Activated CD8-positive, alpha-beta memory T cell treated with anti-CD3 and anti-CD28 coated beads, Interleukin-2, amount 50 U/mL, for 1 hour (primary cell): ENCODE results near the gene SPAG16.

Source experiments
- DNase-seq: peaks from one replicate; pipeline ENCODE4 v3.0.0-alpha.2; 2020; ENCODE audit errors: extremely low read depth

The SPAG16 gene

DNA sequence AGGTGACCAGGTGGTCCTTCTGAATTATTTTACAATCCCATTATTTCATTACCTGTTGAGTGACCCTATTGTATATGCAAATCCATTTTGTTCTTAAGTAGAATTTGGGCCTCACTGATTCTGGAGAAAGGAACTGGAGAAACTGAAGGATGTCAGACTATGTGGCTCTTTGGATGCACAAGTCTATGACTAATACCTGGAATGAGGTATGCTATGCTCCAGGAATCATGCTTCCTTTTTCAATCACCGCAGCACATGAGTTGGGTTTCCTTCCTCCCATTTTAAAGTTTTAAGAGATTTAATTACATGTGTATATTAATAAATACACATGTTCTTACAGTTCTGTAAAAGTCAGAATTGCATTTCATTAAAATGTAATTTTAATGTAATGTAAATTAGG is 872.7 kb downstream of the SPAG16 start:
- DNase-seq: no peak

DNA sequence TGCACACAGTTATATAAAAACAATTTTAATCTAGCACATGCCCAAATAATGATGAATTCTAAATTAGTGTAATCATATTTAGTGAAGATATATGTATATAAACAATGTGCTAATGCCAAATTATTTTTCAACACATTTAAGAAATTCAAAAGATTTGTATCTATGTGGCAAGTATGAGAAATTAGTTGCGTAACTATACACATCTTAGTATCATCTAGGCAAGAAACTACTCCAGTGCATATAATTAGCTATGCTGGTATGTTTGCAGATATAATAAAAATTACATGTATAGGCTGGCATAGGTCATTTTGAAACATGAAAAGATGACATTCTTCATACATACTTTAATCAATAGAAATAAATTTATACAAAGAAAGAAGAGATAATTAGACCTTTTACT is 874.6 kb downstream of the SPAG16 start:
- DNase-seq: no peak

DNA sequence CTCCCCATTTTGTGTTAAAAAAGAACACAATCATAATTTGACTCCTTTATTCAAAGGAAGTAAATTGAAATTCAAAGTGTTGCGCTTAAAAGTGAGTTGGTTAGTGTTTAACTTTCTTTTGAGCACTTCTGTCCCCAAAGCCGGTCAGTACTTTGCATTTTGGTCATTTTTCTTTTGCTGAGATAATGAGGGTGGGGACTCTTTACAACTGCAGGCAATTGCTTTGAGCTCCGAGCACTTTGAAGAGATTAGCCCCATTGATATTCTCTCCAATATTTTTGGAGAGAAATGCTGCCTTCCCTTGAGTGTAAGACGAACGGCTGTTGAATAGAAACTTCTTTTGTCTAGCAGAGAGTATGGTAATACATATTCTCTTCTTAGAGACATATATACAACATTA is 885.0 kb downstream of the SPAG16 start:
- no peak for DNase-seq

- DNase-seq: no peak
Observed at GRCh38 chr2:214169736-214170135, 885.5 kb downstream of the SPAG16 start.

DNA sequence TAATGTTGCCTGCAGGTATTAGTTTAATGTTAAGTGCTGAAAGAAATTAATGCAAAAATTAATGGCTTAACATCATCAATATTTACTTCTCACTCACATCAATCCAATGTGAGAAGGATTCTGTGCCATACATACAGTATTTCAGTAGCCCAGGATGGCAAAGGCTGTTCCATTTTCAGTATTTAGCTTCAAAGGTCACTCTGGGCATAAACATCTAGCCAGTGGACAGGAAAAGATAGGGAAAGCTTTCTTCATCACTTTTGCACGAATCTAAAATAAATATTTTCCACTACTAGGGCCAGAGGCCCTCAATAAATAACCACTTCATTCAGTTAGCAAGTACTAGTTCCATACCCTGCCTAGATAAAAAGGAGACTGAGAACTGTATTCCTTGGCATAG is 890.3 kb downstream of the SPAG16 start:
- DNase-seq: no peak

GRCh38 chr2:214180071-214180470 is 895.8 kb downstream of the SPAG16 start:
- DNase-seq: no peak

- no peak for DNase-seq
Observed at GRCh38 chr2:214180686-214181085, 896.4 kb downstream of the SPAG16 start.

- no peak for DNase-seq
Observed at GRCh38 chr2:214184461-214184860, 900.2 kb downstream of the SPAG16 start.

GRCh38 chr2:214185546-214185945 is 901.3 kb downstream of the SPAG16 start:
- DNase-seq: no peak

GRCh38 chr2:214192711-214193110 is 908.4 kb downstream of the SPAG16 start:
- DNase-seq: no peak

GRCh38 chr2:214193943-214194342 is 909.7 kb downstream of the SPAG16 start:
- no peak for DNase-seq

GRCh38 chr2:214196260-214196659 is 912.0 kb downstream of the SPAG16 start:
- DNase-seq: no peak

GRCh38 chr2:214201892-214202291 is 917.6 kb downstream of the SPAG16 start:
- no peak for DNase-seq

DNA sequence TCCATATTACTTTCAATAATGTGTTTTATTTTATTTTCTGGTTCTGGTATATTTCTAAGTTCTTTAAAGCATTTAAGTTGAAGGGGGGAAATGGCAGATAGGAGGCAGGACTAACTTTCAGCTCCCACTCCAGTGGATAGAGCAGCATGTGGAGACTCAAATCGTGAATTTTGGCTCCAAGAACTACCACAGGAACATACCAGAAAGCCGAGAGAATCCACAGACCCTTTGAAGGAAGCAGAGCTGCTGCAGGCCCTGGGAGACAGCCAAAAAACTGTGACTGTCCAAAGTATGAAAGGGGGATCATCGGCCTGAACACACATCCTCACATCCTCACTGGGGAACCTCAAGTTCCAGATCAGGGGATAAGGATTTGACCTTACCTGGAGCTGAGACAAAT is 919.0 kb downstream of the SPAG16 start:
- DNase-seq: no peak

DNA sequence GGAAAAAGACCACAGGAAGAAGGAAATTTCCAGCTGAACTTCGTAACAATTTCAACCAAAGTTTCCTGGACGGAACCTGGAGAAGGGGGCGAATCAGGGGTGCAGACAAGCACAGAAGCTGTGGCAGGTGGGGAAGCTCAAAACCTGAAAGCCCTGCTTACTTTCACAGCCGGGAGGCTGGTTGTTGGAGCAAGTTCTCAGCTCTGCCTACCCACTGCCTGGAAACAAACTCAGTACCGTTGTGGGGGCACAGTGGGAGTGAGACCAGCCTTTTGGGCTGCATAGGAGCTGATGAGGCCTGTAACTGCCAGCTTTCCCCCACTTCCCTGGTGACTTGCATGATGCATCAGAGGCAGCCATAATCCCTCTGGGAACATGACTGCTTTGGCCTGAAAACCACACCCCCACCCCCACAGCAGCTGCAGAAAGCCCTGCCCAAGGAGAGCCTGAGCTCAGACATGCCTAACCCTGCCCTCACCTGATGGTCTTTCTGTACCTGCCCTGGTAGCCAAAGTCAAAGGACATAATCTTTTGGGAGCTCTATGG is 919.6 kb downstream of the SPAG16 start:
- DNase-seq: no peak

DNA sequence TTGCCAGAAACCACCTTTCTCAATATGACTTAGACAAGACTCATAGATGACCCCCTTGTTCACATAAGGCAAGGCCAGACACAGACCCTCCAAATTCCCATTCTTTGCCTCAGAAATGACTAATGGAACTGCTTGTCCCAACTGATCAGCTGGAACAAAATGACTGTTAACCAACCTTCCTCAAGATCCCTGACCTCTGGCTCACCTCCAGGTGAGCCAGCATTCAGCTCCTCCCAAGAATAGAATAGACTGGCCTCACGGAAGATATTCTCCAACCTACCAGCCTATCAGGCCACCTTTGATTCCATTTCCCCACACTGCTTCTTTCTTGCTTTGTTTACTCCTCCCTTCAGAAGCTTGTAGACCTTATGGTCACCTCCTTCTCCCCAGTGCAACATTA is 930.8 kb downstream of the SPAG16 start:
- DNase-seq: no peak

DNA sequence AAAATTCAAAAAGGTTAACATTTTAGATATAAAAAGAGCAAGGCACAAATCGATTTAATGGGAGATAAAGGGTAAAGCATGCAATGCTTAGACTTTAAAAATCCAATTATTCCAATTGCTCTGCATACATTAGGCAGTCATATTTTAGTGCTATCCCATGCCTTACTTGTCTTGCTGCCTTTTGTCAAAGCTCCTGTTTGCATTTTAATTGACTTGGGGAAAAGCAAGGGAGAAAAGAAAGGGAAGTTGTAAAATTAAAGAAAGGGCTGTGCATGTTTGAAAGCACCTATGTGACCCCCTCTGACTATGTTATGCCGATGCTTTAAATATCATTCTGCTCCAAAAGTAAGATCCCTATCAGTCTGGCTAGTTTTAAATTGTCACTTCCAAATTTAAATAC is 932.9 kb downstream of the SPAG16 start:
- no peak for DNase-seq

- no peak for DNase-seq
Observed at GRCh38 chr2:214217599-214217998, 933.3 kb downstream of the SPAG16 start.

DNA sequence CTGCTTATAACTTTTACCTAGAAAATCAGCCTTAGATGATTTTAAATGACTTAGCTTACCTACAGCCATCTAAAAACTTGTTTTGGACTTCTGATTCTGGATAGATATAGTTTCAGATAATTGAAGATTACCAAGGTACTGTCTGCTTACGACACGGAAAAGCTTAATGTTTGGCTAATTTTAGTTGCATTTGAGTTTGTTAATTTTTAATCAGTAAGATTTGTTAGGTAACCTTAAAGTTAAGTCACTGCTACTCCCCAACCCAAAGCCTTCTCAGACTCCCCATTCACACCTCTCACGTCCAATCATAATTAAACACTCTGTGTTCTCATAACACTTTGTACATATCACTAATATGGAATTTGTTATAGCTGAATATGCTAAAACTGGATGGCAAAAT is 936.0 kb downstream of the SPAG16 start:
- no peak for DNase-seq

DNA sequence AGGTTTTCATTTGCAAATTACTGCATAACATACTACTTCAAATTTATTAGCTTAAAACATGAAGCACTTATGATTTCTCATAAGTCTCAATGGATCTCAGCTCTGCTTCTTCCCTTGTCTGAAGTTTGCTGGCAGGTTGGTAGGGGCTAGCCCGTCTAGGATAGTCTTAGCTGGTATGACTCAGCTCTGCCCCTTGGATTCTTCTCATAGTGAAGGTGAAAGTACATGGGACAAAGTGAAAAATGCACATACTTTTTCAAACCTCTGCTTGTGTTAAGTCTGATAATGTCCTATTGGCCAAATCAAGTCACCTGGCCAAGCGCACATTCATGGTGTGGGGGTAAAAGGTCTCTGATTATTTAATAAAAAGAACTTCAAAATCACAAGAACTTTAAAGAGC is 941.8 kb downstream of the SPAG16 start:
- DNase-seq: no peak

DNA sequence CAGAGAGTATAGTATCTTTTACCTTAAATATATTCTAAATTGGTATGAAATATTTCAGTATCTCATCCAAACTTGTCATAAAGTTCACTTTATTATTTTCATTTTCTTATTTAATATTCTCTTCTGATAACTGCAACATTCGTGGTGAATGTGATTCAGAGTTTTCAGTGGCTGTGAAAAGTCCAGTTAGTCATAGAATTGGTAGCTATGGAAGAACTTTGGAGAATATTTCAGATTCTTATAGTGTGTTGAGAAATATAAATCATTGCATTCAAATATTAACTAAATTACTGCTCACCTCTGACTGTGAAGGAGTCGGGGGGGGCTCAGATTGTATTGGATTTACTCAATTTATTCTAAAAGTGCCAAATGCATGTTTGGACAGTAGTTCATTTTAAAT is 948.0 kb downstream of the SPAG16 start:
- DNase-seq: no peak

DNA sequence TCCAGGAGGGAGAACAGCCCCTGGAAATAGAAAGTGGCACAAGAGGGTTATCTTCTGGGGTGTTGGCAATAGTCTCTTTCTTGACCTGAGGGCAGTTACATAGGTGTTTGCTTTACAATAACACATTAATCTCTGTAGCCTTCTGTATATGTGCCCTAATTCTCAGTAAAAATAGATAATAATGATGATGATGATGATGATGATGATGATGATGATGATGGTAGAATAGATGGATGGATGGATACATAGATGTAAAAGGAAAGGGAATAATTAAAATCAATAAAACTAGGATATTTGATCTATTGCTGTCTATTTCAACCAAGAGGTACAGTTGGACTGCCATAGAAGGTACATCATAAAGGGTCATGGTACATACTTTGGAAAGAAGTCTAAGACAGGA is 948.9 kb downstream of the SPAG16 start:
- DNase-seq: no peak

GRCh38 chr2:214242797-214243196 is 958.5 kb downstream of the SPAG16 start:
- no peak for DNase-seq

- DNase-seq: no peak
Observed at GRCh38 chr2:214244847-214245246, 960.6 kb downstream of the SPAG16 start.

DNA sequence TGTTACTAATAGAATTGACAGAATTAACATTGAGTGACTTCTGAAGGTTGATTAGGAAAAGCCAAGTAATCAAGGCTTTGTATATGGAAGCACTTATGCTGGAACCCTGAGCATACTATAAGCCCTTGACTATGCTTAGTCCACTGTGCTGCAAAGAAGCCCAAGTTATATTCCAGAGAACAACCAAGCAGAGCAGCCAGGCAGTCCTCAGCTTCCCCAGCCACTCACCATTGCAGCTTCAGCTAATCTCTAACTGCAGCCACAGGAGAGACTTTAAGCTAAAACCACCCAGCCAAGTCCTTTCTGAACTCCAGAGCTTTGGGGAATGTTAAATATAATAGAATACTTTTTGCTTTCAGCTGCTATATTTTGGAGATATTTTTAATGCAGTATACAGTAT is 962.2 kb downstream of the SPAG16 start:
- DNase-seq: no peak
